Mucosa of stomach (tissue), 1 donor: ENCODE results near the gene ENKD1.

Experiments used
- H3K27me3 ChIP-seq: one replicate; pipeline ENCODE4 v1.7.0; 2013; ENCODE audit warnings: mild to moderate bottlenecking, low read length; ENCODE audit not compliant: control insufficient read depth, insufficient read depth
- H3K36me3 ChIP-seq: one replicate; pipeline ENCODE4 v1.7.0; 2013; ENCODE audit warnings: low read length; ENCODE audit not compliant: control insufficient read depth, insufficient read depth
- H3K4me1 ChIP-seq: one replicate; pipeline ENCODE4 v1.7.0; 2013; ENCODE audit warnings: mild to moderate bottlenecking, low read length; ENCODE audit not compliant: control insufficient read depth, insufficient read depth
- H3K4me3 ChIP-seq: one replicate; pipeline ENCODE4 v1.7.0; 2013; ENCODE audit warnings: low read length
- H3K9ac ChIP-seq: one replicate; pipeline ENCODE4 v1.7.0; 2013; ENCODE audit warnings: mild to moderate bottlenecking, low read length, moderate library complexity
- H3K9me3 ChIP-seq: one replicate; pipeline ENCODE4 v1.7.0; 2013; ENCODE audit warnings: mild to moderate bottlenecking, low read length, moderate library complexity; ENCODE audit not compliant: control insufficient read depth
- donor health status: Pancreatic carcinoma.

ENKD1 gene, protein sequence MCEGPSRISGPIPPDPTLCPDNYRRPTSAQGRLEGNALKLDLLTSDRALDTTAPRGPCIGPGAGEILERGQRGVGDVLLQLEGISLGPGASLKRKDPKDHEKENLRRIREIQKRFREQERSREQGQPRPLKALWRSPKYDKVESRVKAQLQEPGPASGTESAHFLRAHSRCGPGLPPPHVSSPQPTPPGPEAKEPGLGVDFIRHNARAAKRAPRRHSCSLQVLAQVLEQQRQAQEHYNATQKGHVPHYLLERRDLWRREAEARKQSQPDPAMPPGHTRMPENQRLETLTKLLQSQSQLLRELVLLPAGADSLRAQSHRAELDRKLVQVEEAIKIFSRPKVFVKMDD

GRCh38 chr16:67666559-67667452, at the start of gene ENKD1, which contains the start of gene C16orf86:
Gene ENKD1 (minus strand): TSS chr16:67666750. CDS start chr16:67666442, 308 bp downstream.
Gene C16orf86 (plus strand): TSS chr16:67666814. CDS start chr16:67666971, 157 bp downstream.
- H3K27me3 ChIP-seq = no peaks in the 10 kb centered on the region
- no peaks in the 10 kb centered on the region for H3K9me3 ChIP-seq
- H3K36me3 ChIP-seq = no peaks in the 10 kb centered on the region
- H3K4me3 ChIP-seq = peak within 1 kb of the TSS; percentile 61
- peaks cover 19% of the 10 kb centered on the region for H3K4me1 ChIP-seq
- H3K9ac ChIP-seq = peak within 1 kb of the TSS; percentile 52

- no peaks in the 10 kb centered on the region for H3K27me3 ChIP-seq
- no peaks in the 10 kb centered on the region for H3K9me3 ChIP-seq
- H3K4me3 ChIP-seq = no peak overlapping the region
- H3K4me1 ChIP-seq = peaks cover 36% of the 10 kb centered on the region
- no peaks in the 10 kb centered on the region for H3K36me3 ChIP-seq
- H3K9ac ChIP-seq = no peak overlapping the region
These were observed 49.5 kb upstream of the ENKD1 start for GRCh38 chr16:67716097-67716496.

GRCh38 chr16:67714522-67714921, 48.0 kb upstream of the ENKD1 start:
- Histone ChIP-seq H3K36me3 (no peaks in the 10 kb centered on the region), H3K4me1 (peaks cover 34% of the 10 kb centered on the region), H3K9ac (no peak overlapping the region), H3K9me3 (no peaks in the 10 kb centered on the region), H3K27me3 (no peaks in the 10 kb centered on the region), H3K4me3 (no peak overlapping the region)

DNA sequence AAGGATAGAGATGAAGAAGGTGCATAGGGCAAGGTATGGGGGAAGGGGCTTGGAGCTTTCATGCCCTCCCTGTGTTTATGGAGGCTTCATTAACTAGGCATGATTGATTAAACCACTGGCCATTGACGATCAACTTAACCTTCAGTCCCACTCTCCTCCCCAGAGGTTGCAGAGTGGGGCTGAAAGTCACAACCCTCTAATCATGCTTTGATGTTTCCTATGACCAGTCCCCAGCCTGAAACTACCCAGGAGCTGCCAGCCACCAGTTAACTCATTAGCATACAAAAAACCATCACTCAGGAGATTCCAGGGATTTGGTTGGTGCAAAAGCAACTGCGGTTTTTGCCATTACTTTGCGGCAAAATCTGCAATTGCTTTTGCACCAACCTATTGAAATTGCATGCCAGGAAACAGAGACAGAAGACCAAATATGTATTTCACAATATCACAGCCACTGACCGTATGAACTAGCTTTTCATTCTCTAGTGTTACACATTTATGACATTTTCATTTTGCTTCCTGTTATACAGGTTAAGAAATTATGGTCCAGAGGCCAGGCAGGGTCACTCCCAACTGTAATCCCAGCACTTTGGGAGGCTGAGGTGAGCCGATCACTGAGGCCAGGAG, 47.2 kb upstream of the ENKD1 start:
- Histone ChIP-seq H3K36me3 (no peaks in the 10 kb centered on the region), H3K4me1 (peaks cover 36% of the 10 kb centered on the region), H3K9me3 (no peaks in the 10 kb centered on the region), H3K27me3 (no peaks in the 10 kb centered on the region), H3K9ac (no peak overlapping the region), H3K4me3 (no peak overlapping the region)

DNA sequence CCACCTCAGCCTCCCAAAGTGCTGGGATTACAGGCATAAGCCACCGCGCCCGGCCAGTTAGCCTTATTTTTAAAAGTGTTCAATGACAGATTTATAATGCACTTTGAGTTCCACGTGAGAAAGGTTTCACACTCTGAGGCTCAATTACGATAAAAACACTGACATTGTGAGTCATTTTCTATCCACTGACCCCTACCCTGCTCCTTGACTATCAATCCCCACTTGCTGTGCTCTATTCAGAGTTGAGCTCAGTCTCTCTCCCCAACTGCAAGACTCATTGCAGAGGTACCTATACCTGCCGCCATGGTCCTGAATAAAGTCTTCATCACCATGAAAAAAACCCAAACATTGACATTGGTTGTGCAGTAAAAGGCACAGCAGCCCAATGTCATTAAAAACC, 44.1 kb upstream of the ENKD1 start:
- Histone ChIP-seq H3K4me1 (peaks cover 18% of the 10 kb centered on the region), H3K36me3 (no peaks in the 10 kb centered on the region), H3K9me3 (no peaks in the 10 kb centered on the region), H3K27me3 (no peaks in the 10 kb centered on the region), H3K9ac (no peak overlapping the region), H3K4me3 (no peak overlapping the region)

DNA sequence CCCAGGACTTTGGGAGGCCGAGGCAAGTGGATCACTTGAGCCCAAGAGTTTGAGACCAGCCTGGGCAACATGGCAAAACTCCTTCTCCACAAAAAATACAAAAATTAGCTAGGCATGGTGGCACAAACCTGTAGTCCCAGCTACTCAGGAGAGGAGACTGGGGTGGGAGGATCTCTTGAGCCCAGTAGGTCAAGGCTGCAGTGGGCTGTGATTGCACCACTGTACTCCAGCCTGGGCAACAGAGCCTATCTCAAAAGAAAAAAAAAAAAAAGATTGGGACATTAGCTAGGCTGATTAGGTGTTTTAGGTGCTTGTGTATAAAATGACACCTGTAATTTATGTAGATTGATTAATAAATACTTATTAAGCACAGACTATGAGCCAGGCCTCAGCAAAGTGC, 42.5 kb upstream of the ENKD1 start:
- Histone ChIP-seq H3K4me1 (peaks cover 9% of the 10 kb centered on the region), H3K27me3 (no peaks in the 10 kb centered on the region), H3K36me3 (no peaks in the 10 kb centered on the region), H3K9me3 (no peaks in the 10 kb centered on the region), H3K9ac (no peak overlapping the region), H3K4me3 (no peak overlapping the region)

- Histone ChIP-seq H3K36me3 (no peaks in the 10 kb centered on the region), H3K9ac (no peak overlapping the region), H3K4me3 (no peak overlapping the region), H3K27me3 (no peaks in the 10 kb centered on the region), H3K4me1 (peaks cover 5% of the 10 kb centered on the region), H3K9me3 (no peaks in the 10 kb centered on the region)
These were observed 41.8 kb upstream of the ENKD1 start for GRCh38 chr16:67708368-67708771.

GRCh38 chr16:67707790-67708189, 41.2 kb upstream of the ENKD1 start:
- Histone ChIP-seq H3K9ac (no peak overlapping the region), H3K27me3 (no peaks in the 10 kb centered on the region), H3K36me3 (no peaks in the 10 kb centered on the region), H3K4me3 (no peak overlapping the region), H3K9me3 (no peaks in the 10 kb centered on the region), H3K4me1 (peaks cover 5% of the 10 kb centered on the region)

GRCh38 chr16:67707210-67707609, 40.7 kb upstream of the ENKD1 start:
- Histone ChIP-seq H3K9me3 (no peaks in the 10 kb centered on the region), H3K9ac (no peak overlapping the region), H3K4me1 (peaks cover 5% of the 10 kb centered on the region), H3K27me3 (no peaks in the 10 kb centered on the region), H3K36me3 (no peaks in the 10 kb centered on the region), H3K4me3 (no peak overlapping the region)

DNA sequence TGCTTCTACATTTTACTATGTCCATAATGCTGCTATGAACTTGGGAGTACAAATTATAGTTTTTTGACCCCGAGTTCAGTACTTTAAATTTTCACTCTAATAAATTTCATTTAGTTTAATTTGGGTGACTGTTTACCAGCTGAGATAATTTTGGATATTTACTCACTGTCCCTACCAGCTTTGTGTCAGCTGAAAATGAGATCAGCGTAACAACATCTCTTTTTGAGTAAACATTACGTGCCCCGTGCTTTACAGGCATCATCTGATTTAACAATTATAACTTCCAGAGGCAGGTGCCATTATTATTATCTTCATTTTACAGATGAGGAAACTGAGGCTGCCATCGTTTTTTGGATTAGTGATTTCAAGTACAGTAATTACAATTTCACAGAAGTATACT, 37.6 kb upstream of the ENKD1 start:
- no peak overlapping the region for H3K4me3 ChIP-seq
- peaks cover 5% of the 10 kb centered on the region for H3K4me1 ChIP-seq
- no peak overlapping the region for H3K9ac ChIP-seq
- no peaks in the 10 kb centered on the region for H3K27me3 ChIP-seq
- H3K36me3 ChIP-seq = no peaks in the 10 kb centered on the region
- H3K9me3 ChIP-seq = no peaks in the 10 kb centered on the region

DNA sequence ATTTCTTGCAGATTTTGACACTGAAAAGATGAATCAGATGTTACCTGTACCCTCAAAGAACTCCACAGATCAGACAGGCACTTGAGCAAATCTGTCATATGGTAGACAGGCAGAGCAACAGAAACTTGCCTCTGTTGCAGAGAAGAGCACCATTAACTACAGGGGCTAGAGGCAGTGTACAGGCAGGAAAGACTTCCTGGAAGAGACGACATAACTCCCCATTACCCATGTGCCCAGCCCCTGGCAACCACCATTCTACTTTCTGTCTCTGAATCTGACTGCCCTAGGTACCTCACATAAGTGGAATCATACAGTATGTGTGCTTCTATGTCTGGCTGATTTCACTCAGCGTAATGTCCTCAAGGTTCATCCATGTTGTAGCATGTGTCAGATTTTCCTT, 37.1 kb upstream of the ENKD1 start:
- H3K9me3 ChIP-seq = no peaks in the 10 kb centered on the region
- H3K36me3 ChIP-seq = no peaks in the 10 kb centered on the region
- no peaks in the 10 kb centered on the region for H3K27me3 ChIP-seq
- H3K4me3 ChIP-seq = no peak overlapping the region
- H3K4me1 ChIP-seq = peaks cover 8% of the 10 kb centered on the region
- no peak overlapping the region for H3K9ac ChIP-seq

DNA sequence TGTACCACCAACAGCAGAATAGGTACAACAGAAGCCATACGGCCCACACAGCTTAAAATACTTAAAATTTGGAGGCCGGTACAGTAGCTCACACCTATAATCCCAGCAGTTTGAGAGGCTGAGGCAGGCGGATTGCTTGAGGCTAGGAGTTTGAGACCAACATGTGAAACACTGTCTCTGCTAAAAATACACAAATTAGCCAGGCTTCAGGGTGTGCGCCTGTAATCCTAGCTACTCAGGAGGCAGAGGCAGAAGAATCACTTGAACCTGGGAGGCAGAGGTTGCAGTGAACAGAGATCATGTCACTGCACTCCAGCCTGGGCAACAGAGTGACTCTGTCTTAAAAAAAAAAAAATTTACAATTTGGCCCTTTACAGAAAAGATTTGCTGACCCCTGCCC, 35.6 kb upstream of the ENKD1 start:
- no peaks in the 10 kb centered on the region for H3K9me3 ChIP-seq
- H3K4me1 ChIP-seq = peaks cover 21% of the 10 kb centered on the region
- no peaks in the 10 kb centered on the region for H3K27me3 ChIP-seq
- no peaks in the 10 kb centered on the region for H3K36me3 ChIP-seq
- no peak overlapping the region for H3K4me3 ChIP-seq
- no peak overlapping the region for H3K9ac ChIP-seq
